ENCODE measurements around the gene PDE8B. TPM values are rescaled to one million over a fixed set of nuclear protein-coding genes. Genes with fewer than 3 reads are reported as not detected.

PDE8B gene
- total RNA-seq, 1 donor: 6.0 TPM

DNA sequence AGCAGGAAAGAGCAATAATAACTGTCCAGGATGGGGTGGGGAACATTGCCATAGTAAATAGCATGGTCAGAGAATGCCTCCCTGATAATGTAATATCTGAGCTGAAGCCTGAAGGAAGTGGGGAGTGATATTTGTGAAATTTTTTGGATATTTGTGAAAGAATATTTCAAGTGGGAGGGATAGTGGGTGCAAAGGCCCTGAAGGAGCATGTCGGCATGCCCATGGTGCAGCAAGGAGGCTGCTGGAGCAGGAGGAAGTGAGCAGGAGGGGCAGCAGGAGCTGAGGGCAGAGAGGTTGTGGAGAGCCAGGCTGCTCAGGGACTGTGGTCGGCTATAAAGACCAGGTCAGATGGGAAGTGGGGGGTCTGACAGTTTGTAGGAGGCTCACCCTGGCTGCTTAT lies 21.1 kb upstream of the PDE8B start:
- TF ChIP-seq, protein P1, sequence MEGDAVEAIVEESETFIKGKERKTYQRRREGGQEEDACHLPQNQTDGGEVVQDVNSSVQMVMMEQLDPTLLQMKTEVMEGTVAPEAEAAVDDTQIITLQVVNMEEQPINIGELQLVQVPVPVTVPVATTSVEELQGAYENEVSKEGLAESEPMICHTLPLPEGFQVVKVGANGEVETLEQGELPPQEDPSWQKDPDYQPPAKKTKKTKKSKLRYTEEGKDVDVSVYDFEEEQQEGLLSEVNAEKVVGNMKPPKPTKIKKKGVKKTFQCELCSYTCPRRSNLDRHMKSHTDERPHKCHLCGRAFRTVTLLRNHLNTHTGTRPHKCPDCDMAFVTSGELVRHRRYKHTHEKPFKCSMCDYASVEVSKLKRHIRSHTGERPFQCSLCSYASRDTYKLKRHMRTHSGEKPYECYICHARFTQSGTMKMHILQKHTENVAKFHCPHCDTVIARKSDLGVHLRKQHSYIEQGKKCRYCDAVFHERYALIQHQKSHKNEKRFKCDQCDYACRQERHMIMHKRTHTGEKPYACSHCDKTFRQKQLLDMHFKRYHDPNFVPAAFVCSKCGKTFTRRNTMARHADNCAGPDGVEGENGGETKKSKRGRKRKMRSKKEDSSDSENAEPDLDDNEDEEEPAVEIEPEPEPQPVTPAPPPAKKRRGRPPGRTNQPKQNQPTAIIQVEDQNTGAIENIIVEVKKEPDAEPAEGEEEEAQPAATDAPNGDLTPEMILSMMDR (IDR thresholded peaks at IDR 0.05; ENCODE audit: insufficient read depth, low read depth, low read length): no peak
- no peak overlapping the region for H3K4me3 ChIP-seq (ENCODE audit: low read depth, low read length)
- no peak for DNase-seq (ENCODE audit: low read depth)

DNA sequence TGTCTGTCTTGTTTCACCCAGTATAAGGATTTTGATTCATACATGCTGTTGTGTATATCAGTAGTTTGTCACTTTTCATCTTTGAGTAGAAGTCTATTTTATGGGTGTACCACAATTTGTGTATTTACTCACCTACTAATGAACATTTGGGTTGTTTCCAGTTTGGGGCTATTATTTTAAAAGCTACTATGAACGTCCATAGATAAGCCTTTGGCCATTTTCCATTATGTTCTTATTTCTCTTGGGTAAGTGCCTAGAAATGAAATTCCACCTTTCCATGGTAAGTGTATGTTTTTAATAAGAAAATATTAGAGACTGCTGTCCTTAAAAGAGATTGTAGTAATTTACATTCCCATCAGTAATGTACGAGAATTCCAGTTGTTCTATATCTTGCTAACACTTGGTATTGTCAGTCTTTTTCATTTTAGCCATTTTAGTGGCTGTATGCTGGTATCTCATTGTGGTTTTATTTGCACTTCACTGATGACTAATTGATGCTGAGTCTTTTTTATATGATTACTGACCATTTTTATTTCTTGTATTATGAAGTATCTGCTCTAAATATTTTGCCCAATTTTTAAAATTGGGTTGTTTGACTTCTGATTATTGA lies 17.9 kb upstream of the PDE8B start:
- TF ChIP-seq, protein P1 (IDR thresholded peaks at IDR 0.05; ENCODE audit: insufficient read depth, low read depth, low read length): no peak
- no peak for DNase-seq (ENCODE audit: low read depth)
- no peak overlapping the region for H3K4me3 ChIP-seq (ENCODE audit: low read depth, low read length)

GRCh38 chr5:77194762-77195161 lies 15.7 kb upstream of the PDE8B start:
- no peak for DNase-seq (ENCODE audit: low read depth)
- TF ChIP-seq, protein P1 (IDR thresholded peaks at IDR 0.05; ENCODE audit: insufficient read depth, low read depth, low read length): no peak
- no peak overlapping the region for H3K4me3 ChIP-seq (ENCODE audit: low read depth, low read length)

GRCh38 chr5:77197840-77198554 lies 12.5 kb upstream of the PDE8B start:
- TF ChIP-seq, protein P1 (IDR thresholded peaks at IDR 0.05; ENCODE audit: insufficient read depth, low read depth, low read length): no peak
- no peak overlapping the region for H3K4me3 ChIP-seq (ENCODE audit: low read depth, low read length)
- DNase-seq (ENCODE audit: low read depth): no peak

- DNase-seq (ENCODE audit: low read depth): no peak
- TF ChIP-seq, protein P1 (IDR thresholded peaks at IDR 0.05; ENCODE audit: insufficient read depth, low read depth, low read length): no peak
- H3K4me3 ChIP-seq (ENCODE audit: low read depth, low read length): no peak overlapping the region
Observed at GRCh38 chr5:77200663-77201062, 9.8 kb upstream of the PDE8B start.

DNA sequence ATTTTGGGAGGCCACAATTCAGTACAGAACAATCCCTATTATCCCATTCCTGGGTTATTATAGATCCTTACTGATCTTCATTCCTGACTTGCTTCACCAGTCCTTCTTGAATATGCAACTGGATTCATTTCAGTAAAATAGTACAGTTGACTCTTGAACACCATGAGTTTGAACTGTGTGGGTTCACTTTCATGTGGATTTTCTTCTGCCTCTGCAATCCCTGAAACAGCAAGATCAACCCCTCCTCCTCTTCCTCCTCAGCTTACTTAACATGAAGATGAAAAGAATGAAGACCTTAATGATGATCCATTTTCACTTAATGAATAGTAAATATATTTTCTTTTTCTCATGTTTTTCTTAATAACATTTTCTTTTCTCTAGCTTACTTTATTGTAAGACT lies 8.3 kb upstream of the PDE8B start:
- H3K4me3 ChIP-seq (ENCODE audit: low read depth, low read length): no peak overlapping the region
- DNase-seq (ENCODE audit: low read depth): no peak
- TF ChIP-seq, protein P1 (IDR thresholded peaks at IDR 0.05; ENCODE audit: insufficient read depth, low read depth, low read length): no peak
